ENCODE measurements around the gene CHSY1. TPM values are rescaled to one million over a fixed set of nuclear protein-coding genes. Genes with fewer than 3 reads are reported as not detected.

Gene CHSY1
- total RNA-seq, 1 experiment from 2014 or later: 11.4 TPM

DNA sequence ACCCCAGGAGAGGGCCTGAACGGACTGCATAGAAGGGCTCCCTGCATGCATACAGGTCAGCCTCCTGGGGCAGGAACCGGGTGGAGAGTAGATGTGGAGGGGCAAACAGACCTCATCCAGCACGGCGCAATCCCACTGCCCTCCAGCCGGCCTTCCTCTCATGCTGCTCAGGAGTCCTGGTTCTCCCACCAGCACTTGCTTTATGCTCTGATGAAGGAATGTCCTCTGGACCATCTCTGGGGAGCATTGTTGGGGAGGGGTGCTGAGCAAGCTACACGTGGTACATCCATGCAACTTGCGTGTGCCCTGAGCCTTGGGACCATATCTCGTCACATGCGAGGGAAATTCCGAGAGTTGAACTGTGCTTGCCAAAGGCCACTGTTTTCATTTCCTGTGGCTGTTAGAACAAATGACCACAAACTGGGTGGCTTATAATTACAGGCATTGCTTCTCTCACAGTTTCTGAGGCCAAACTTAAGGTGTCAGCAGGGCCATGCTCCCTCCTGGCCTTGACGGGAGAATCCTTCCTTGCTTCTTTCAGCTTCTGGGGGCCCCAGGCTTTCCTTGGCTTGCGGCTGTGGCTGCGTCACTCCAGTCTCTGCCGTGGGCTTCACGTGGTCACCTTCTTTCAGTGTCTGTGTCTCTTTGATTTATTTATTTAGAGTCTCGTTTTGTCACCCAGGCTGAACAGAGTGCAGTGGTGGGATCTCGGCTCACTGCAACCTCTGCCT is 13.2 kb upstream of the CHSY1 start:
- Histone ChIP-seq H3K4me3 (ENCODE audit: low read length) (no peak overlapping the region), H2AFZ (ENCODE audit: low read length) (no peak overlapping the region), H3K9me3 (ENCODE audit: low read length) (no peaks in the 10 kb centered on the region), H3K79me2 (ENCODE audit: low read length) (no peaks in the 10 kb centered on the region), H3K4me1 (ENCODE audit: low read length) (no peaks in the 10 kb centered on the region), H3K27ac (ENCODE audit: low read length) (no peak overlapping the region), H3K36me3 (ENCODE audit: insufficient read depth, low read length) (no peaks in the 10 kb centered on the region), H3K4me2 (ENCODE audit: low read depth, low read length, poor library complexity, severe bottlenecking) (no peak overlapping the region), H3K27me3 (ENCODE audit: low read length) (no peaks in the 10 kb centered on the region), H4K20me1 (ENCODE audit: insufficient read depth, low read depth, low read length) (no peaks in the 10 kb centered on the region), H3K9ac (ENCODE audit: low read length) (no peak overlapping the region), H3K9me2 (replicated peaks; ENCODE audit: insufficient read depth, low read length) (no peaks in the 10 kb centered on the region)
- no peak for DNase-seq

DNA sequence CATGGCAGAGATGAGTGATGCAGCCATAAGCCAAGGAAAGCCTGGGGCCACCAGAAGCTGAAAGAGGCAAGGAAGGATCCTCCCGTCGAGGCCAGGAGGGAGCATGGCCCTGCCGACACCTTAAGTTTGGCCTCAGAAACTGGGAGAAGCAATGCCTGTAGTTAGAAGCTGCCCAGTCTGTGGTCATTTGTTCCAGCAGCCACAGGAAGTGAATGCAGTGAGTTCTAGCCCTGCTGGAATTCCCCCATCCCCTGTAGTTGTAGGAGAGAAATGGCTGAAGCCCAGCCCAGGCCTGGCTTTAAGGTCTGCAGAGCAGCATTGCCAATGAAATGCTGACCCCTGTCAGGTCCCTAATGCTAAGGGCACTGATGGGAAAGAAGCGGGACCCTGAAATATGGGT is 12.2 kb upstream of the CHSY1 start:
- Histone ChIP-seq H3K79me2 (ENCODE audit: low read length) (no peaks in the 10 kb centered on the region), H2AFZ (ENCODE audit: low read length) (no peak overlapping the region), H4K20me1 (ENCODE audit: insufficient read depth, low read depth, low read length) (no peaks in the 10 kb centered on the region), H3K36me3 (ENCODE audit: insufficient read depth, low read length) (no peaks in the 10 kb centered on the region), H3K27ac (ENCODE audit: low read length) (no peak overlapping the region), H3K9ac (ENCODE audit: low read length) (no peak overlapping the region), H3K9me2 (replicated peaks; ENCODE audit: insufficient read depth, low read length) (no peaks in the 10 kb centered on the region), H3K9me3 (ENCODE audit: low read length) (no peaks in the 10 kb centered on the region), H3K4me2 (ENCODE audit: low read depth, low read length, poor library complexity, severe bottlenecking) (no peak overlapping the region), H3K27me3 (ENCODE audit: low read length) (no peaks in the 10 kb centered on the region), H3K4me1 (ENCODE audit: low read length) (no peaks in the 10 kb centered on the region), H3K4me3 (ENCODE audit: low read length) (no peak overlapping the region)
- DNase-seq: no peak

DNA sequence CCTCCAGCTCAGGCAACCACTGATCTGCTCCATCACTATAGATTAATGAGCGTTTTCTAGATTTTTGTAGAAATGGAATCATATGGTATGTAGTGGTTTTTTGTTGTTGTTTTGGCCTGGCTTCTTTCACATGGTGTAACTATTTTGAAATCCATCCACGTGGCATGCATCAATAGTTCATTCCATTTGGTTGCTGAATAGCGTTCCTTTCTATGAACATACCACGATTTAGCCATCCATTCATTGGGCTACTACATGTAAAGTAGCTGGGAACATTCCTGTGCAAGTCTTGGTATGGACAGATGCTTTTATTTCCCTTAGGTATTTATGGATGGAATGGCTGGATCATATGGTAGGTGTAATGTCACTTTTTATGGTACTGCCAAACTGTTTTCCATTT is 10.7 kb upstream of the CHSY1 start:
- Histone ChIP-seq H3K36me3 (ENCODE audit: insufficient read depth, low read length) (no peaks in the 10 kb centered on the region), H3K4me1 (ENCODE audit: low read length) (no peaks in the 10 kb centered on the region), H4K20me1 (ENCODE audit: insufficient read depth, low read depth, low read length) (no peaks in the 10 kb centered on the region), H3K9me2 (replicated peaks; ENCODE audit: insufficient read depth, low read length) (no peaks in the 10 kb centered on the region), H3K9me3 (ENCODE audit: low read length) (no peaks in the 10 kb centered on the region), H3K4me2 (ENCODE audit: low read depth, low read length, poor library complexity, severe bottlenecking) (no peak overlapping the region), H2AFZ (ENCODE audit: low read length) (no peak overlapping the region), H3K79me2 (ENCODE audit: low read length) (no peaks in the 10 kb centered on the region), H3K9ac (ENCODE audit: low read length) (no peak overlapping the region), H3K27ac (ENCODE audit: low read length) (no peak overlapping the region), H3K4me3 (ENCODE audit: low read length) (no peak overlapping the region), H3K27me3 (ENCODE audit: low read length) (no peaks in the 10 kb centered on the region)
- DNase-seq: no peak

DNA sequence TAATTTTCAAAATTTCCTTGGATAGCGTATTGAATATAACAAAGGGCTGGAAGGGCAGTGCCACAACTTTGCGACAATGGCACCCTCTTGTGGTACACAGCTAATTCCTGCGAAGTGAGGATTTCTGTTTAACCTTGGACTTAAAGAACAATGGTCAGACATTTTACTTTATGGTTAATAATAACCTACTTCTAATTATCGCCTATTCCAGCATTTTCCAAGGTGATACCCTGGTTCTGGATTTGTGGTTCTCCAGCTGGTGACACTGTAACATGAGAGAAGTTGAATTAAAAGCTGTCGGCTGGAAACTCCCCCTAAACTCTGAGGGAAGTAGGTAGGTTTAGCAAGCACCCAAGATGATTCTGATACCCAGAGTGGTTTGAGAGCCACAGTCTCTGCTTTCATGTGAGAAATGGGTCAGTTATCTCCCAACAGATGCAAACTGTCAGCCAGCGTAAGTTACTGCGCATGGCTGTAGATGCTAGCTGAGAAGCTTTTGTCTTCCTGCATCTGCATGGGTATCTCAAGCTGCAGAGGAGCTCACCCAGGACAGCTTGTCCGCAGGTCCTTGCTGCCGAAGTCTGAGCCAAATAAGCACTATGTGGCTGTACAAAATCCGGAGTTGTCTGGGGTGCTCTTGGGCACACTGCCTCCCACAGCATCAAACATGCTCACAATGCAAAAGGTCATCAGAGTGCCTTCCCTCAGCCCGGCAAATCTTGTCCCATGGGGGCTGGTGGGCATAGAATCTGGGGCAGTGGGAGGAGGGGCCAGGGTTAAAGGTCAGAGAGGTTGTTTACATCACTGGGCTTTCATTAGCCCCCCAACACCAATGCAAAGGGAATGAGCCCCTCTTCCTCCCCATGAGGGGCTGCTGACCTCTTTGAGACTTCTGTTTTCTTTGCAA is 6.6 kb upstream of the CHSY1 start:
- H3K36me3 ChIP-seq (ENCODE audit: insufficient read depth, low read length): no peaks in the 10 kb centered on the region
- no peak overlapping the region for H3K9ac ChIP-seq (ENCODE audit: low read length)
- no peaks in the 10 kb centered on the region for H3K4me1 ChIP-seq (ENCODE audit: low read length)
- no peak overlapping the region for H3K4me2 ChIP-seq (ENCODE audit: low read depth, low read length, poor library complexity, severe bottlenecking)
- peak; percentile 84 for DNase-seq
- no peaks in the 10 kb centered on the region for H3K79me2 ChIP-seq (ENCODE audit: low read length)
- H3K27ac ChIP-seq (ENCODE audit: low read length): no peak overlapping the region
- H3K27me3 ChIP-seq (ENCODE audit: low read length): no peaks in the 10 kb centered on the region
- H3K4me3 ChIP-seq (ENCODE audit: low read length): no peak overlapping the region
- no peaks in the 10 kb centered on the region for H4K20me1 ChIP-seq (ENCODE audit: insufficient read depth, low read depth, low read length)
- H3K9me3 ChIP-seq (ENCODE audit: low read length): no peaks in the 10 kb centered on the region
- H2AFZ ChIP-seq (ENCODE audit: low read length): no peak overlapping the region
- no peaks in the 10 kb centered on the region for H3K9me2 ChIP-seq (replicated peaks; ENCODE audit: insufficient read depth, low read length)

DNA sequence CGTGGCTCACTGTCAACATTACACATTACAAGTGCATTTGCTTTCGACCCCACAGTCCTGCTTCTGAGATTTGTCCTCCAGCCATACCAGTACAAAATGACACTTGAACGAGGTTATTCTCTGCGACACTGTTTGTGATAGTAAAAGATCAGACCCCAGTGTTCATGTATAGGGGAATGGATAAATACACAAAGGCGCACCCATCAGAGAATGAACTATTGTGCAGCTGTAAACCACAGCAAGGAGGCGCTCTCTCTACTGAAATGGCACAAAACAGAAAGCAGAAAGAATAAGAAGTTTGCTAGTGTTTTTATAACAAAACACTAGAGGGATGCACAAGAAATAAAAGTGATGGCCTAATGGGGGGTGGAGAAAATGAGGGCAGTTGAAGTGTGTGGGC is 4.9 kb upstream of the CHSY1 start:
- no peaks in the 10 kb centered on the region for H3K9me2 ChIP-seq (replicated peaks; ENCODE audit: insufficient read depth, low read length)
- H3K9me3 ChIP-seq (ENCODE audit: low read length): no peaks in the 10 kb centered on the region
- peak; percentile 71 for DNase-seq
- no peaks in the 10 kb centered on the region for H3K36me3 ChIP-seq (ENCODE audit: insufficient read depth, low read length)
- no peak overlapping the region for H2AFZ ChIP-seq (ENCODE audit: low read length)
- no peak overlapping the region for H3K4me3 ChIP-seq (ENCODE audit: low read length)
- H3K27me3 ChIP-seq (ENCODE audit: low read length): no peaks in the 10 kb centered on the region
- H3K79me2 ChIP-seq (ENCODE audit: low read length): no peaks in the 10 kb centered on the region
- H3K4me2 ChIP-seq (ENCODE audit: low read depth, low read length, poor library complexity, severe bottlenecking): no peak overlapping the region
- peaks cover 8% of the 10 kb centered on the region for H3K4me1 ChIP-seq (ENCODE audit: low read length)
- H3K27ac ChIP-seq (ENCODE audit: low read length): no peak overlapping the region
- H4K20me1 ChIP-seq (ENCODE audit: insufficient read depth, low read depth, low read length): no peaks in the 10 kb centered on the region
- no peak overlapping the region for H3K9ac ChIP-seq (ENCODE audit: low read length)

DNA sequence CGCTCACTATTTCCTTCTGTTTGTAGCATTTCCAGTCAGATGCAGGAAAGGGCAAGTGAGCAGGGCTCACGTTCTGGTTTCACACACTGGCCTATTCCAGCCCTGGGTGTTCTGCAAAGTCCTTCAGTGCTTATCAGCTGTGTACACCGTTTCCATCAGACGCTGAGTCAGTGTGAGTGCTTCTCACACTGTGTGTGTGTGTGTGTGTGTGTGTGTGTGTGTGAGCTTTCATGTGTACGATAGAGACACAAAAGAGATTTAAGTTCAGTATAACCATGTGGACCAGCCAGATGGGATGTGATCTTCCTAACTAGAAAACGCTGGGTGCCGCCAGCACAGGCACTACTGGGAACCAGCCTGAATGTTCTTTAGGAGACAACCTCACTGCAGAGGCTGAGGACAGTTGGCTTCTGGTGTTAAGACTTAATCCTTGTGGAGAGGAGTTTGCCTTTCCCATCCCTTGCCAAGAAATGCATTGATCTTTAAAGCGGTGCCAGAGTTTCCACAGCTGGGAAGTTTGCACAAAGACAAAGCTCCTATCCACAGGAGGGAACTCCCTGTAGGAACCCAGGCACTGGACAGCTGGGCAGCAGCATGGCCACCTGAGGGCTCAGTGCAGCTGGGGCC is 3.9 kb upstream of the CHSY1 start:
- Histone ChIP-seq H3K27me3 (ENCODE audit: low read length) (no peaks in the 10 kb centered on the region; the same call in 1 of the 2 replicates), H3K9ac (ENCODE audit: low read length) (no peak overlapping the region), H4K20me1 (ENCODE audit: insufficient read depth, low read depth, low read length) (peaks cover 2% of the 10 kb centered on the region; the same call in 1 of the 2 replicates), H3K27ac (ENCODE audit: low read length) (no peak overlapping the region), H3K4me3 (ENCODE audit: low read length) (no peak overlapping the region), H3K4me2 (ENCODE audit: low read depth, low read length, poor library complexity, severe bottlenecking) (no peak overlapping the region), H3K79me2 (ENCODE audit: low read length) (no peaks in the 10 kb centered on the region), H3K9me3 (ENCODE audit: low read length) (no peaks in the 10 kb centered on the region), H3K36me3 (ENCODE audit: insufficient read depth, low read length) (no peaks in the 10 kb centered on the region), H2AFZ (ENCODE audit: low read length) (no peak overlapping the region), H3K4me1 (ENCODE audit: low read length) (peaks cover 10% of the 10 kb centered on the region), H3K9me2 (replicated peaks; ENCODE audit: insufficient read depth, low read length) (no peaks in the 10 kb centered on the region)
- no peak for DNase-seq

DNA sequence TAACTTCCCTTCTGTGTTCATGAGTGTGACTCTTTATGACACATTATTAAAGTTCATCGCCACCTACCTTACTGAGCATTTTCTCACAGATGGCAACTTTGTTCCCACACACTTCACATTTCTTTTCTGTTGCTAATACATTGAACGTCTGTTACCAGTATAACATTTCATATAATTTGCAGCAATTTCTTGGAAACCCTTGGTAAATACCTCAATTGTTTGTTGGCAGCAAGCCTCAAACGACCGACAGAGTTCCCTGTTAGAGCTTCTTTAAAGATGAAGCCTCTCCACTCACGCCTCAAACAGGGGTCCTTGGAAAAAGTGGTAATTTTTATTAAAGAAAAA is 3.2 kb upstream of the CHSY1 start:
- no peak overlapping the region for H3K4me2 ChIP-seq (ENCODE audit: low read depth, low read length, poor library complexity, severe bottlenecking)
- no peaks in the 10 kb centered on the region; the same call in 1 of the 2 replicates for H3K27me3 ChIP-seq (ENCODE audit: low read length)
- no peak overlapping the region for H3K4me3 ChIP-seq (ENCODE audit: low read length)
- no peaks in the 10 kb centered on the region for H3K9me3 ChIP-seq (ENCODE audit: low read length)
- H3K79me2 ChIP-seq (ENCODE audit: low read length): peaks cover 6% of the 10 kb centered on the region; the same call in 1 of the 2 replicates
- H3K9me2 ChIP-seq (replicated peaks; ENCODE audit: insufficient read depth, low read length): no peaks in the 10 kb centered on the region
- peaks cover 17% of the 10 kb centered on the region for H3K4me1 ChIP-seq (ENCODE audit: low read length)
- H3K27ac ChIP-seq (ENCODE audit: low read length): no peak overlapping the region
- H3K36me3 ChIP-seq (ENCODE audit: insufficient read depth, low read length): no peaks in the 10 kb centered on the region
- no peak overlapping the region for H2AFZ ChIP-seq (ENCODE audit: low read length)
- H4K20me1 ChIP-seq (ENCODE audit: insufficient read depth, low read depth, low read length): peaks cover 9% of the 10 kb centered on the region; the same call in 1 of the 2 replicates
- DNase-seq: no peak
- H3K9ac ChIP-seq (ENCODE audit: low read length): no peak overlapping the region

Data from Karpas-422 (cell line).